Measurements from ENCODE around the gene TMEM132C.
"Not testable (repeated sequence)": the region's sequence is repeated elsewhere in the genome, so short reads cannot be mapped to it uniquely, and the experiment has no call there.

Gene TMEM132C

DNA sequence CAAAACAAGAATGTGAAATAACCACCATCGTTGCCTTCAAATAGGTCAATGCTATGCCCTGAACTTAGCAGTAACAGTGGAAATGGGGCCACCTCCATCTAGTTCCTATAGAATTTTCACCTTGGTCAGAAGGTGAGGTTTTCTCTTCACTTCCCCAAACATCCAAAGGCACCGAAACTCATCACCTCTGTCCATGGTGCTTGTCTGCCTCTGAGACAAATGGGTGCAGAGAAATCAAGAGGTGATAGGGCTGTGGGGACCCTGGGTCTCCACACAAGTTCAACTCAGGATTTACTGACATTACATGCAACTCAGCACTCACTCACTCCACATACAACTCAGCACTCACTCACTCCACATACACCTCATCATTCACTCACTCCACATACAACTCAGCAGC, 26.2 kb upstream of the TMEM132C start:
- Histone ChIP-seq H3K27me3 (replicated peaks) (no peaks in the 10 kb centered on the region), H3K36me3 (replicated peaks) (no peaks in the 10 kb centered on the region), H3K27ac (no peak overlapping the region), H3K4me3 (ENCODE audit: low read depth, low read length) (no peak overlapping the region)
- TF ChIP-seq, protein P1, sequence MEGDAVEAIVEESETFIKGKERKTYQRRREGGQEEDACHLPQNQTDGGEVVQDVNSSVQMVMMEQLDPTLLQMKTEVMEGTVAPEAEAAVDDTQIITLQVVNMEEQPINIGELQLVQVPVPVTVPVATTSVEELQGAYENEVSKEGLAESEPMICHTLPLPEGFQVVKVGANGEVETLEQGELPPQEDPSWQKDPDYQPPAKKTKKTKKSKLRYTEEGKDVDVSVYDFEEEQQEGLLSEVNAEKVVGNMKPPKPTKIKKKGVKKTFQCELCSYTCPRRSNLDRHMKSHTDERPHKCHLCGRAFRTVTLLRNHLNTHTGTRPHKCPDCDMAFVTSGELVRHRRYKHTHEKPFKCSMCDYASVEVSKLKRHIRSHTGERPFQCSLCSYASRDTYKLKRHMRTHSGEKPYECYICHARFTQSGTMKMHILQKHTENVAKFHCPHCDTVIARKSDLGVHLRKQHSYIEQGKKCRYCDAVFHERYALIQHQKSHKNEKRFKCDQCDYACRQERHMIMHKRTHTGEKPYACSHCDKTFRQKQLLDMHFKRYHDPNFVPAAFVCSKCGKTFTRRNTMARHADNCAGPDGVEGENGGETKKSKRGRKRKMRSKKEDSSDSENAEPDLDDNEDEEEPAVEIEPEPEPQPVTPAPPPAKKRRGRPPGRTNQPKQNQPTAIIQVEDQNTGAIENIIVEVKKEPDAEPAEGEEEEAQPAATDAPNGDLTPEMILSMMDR (IDR thresholded peaks at IDR 0.05; ENCODE audit: low read depth, low read length, missing control alignments): no peak
- in situ Hi-C loops (cut with HindIII; ENCODE audit: low pct_ligation_motif_present, low sequenced_read_pairs): no loop called here
- DNase-seq: no peak

DNA sequence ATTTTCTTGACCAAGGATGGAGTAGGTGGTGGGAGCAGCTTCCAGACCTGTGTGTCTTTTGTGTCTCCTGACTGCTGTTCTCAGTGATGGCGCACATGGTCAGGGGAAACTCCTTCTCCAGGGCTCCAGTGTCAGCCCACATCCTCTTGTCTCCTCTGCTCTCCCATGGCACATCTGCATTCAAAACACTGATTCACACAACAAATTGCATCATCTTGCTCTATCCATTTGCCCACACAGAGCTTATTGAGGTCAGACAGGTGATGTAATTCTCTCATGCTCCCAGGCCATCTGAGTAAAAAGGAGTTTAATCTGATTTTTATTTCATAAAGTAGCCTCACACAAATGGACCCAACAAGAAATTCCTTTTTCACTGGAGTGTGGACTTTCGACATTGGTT, 21.8 kb upstream of the TMEM132C start:
- Histone ChIP-seq H3K36me3 (replicated peaks) (no peaks in the 10 kb centered on the region), H3K27me3 (replicated peaks) (no peaks in the 10 kb centered on the region), H3K4me3 (ENCODE audit: low read depth, low read length) (no peak overlapping the region), H3K27ac (no peak overlapping the region)
- in situ Hi-C loops (cut with HindIII; ENCODE audit: low pct_ligation_motif_present, low sequenced_read_pairs): no loop called here
- TF ChIP-seq, protein P1 (IDR thresholded peaks at IDR 0.05; ENCODE audit: low read depth, low read length, missing control alignments): no peak
- no peak for DNase-seq

DNA sequence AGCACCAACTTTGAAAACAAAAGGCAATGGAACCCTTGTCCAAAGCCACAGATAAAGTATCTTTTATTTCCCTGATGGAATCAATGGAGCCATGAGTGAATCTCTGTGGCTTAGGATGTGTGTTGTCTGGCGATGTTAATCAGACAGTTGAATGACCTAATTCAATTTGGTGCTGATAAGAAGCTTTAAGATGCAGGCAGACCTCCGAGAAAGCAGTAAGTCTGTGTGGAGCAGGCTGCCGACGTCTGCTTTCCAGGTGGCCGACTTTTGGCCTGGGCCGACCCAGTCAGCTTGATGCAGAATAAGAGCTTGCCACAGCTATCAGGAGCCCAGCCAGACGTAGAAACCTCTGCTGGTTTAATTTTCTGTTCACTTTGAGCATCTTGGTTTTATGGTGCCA, 21.1 kb upstream of the TMEM132C start:
- no peaks in the 10 kb centered on the region for H3K36me3 ChIP-seq (replicated peaks)
- DNase-seq: no peak
- no peak overlapping the region for H3K4me3 ChIP-seq (ENCODE audit: low read depth, low read length)
- no peak overlapping the region for H3K27ac ChIP-seq
- in situ Hi-C loops (cut with HindIII; ENCODE audit: low pct_ligation_motif_present, low sequenced_read_pairs): no loop called here
- TF ChIP-seq, protein P1 (IDR thresholded peaks at IDR 0.05; ENCODE audit: low read depth, low read length, missing control alignments): no peak
- no peaks in the 10 kb centered on the region for H3K27me3 ChIP-seq (replicated peaks)

DNA sequence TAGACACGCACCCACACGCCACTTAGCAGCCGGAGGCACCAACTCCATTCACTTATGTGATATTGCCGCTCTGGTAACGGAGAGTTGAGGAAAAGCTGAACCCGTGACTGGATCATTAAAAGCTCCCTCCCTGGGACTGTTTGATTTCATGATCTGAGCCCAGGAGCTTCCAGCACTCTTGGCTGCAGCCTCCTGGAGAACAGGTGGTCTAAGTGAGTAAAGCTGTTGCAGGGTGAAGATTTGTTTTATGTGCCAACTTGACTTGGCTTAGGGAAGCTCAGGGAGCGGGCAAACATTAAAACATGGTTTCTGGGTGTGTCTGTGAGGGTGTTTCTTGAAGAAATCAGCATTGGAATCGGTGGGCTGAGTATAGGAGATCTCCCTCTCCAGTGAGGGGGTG, 16.9 kb upstream of the TMEM132C start:
- no peak for DNase-seq
- no peak overlapping the region for H3K27ac ChIP-seq
- no peak overlapping the region for H3K4me3 ChIP-seq (ENCODE audit: low read depth, low read length)
- in situ Hi-C loops (cut with HindIII; ENCODE audit: low pct_ligation_motif_present, low sequenced_read_pairs): no loop called here
- TF ChIP-seq, protein P1 (IDR thresholded peaks at IDR 0.05; ENCODE audit: low read depth, low read length, missing control alignments): no peak
- H3K27me3 ChIP-seq (replicated peaks): no peaks in the 10 kb centered on the region
- H3K36me3 ChIP-seq (replicated peaks): no peaks in the 10 kb centered on the region

DNA sequence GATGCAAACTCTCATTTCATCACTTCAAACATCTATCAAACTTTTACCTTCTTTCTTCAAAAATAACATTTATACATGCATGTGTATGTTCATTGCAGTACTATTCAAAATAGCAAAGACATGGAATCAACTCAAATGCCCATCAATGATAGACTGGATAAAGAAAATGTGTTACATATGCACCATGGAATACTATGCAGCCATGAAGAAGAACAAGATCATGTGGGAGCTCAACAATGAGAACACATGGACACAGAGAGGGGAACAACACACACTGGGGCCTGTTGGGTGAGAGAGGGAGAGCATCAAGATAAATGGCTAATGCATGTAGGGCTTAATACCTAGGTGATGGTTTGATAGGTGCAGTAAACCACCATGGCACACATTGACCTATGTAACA, 13.1 kb upstream of the TMEM132C start:
- DNase-seq; H3K27me3 ChIP-seq (replicated peaks); H3K36me3 ChIP-seq (replicated peaks); in situ Hi-C loops (cut with HindIII; ENCODE audit: low pct_ligation_motif_present, low sequenced_read_pairs); H3K27ac ChIP-seq; H3K4me3 ChIP-seq (ENCODE audit: low read depth, low read length): not testable (repeated sequence)

DNA sequence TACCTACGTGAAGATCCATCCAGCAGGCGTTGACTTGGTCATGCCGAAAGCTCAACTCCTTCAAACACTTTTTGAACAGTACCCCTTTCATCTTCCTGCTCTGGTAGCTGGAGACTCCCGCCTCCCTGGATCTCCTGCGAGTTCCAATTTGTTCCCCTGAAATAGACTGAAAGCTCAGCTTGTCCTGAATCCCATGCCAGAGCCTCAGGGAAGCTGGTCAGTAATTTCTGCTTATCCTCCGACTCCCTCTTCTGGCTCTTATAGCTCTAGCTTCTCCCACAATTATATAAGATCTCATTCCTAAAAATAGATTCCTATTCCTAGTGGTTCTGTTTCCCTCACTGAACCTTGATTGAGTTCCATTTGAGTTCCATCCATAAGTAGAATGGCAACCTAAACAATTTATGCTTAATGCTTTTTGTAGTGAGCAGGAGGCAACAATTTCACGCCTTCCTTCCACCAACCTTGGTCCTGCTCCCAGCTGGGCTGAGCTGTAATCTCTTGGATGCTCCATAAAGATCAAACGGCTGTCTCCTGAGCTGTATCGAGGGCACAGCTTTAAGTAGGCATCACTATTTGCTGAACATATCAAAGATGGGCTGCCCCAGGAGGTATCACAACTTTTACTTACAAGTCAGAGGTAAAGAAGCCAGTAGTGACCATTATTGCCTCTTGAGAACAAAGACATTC, 8.0 kb upstream of the TMEM132C start:
- H3K27ac ChIP-seq: no peak overlapping the region
- in situ Hi-C loops (cut with HindIII; ENCODE audit: low pct_ligation_motif_present, low sequenced_read_pairs): no loop called here

More for the DNA sequence above, 8.0 kb upstream of the TMEM132C start:
- TF ChIP-seq, protein P1 (IDR thresholded peaks at IDR 0.05; ENCODE audit: low read depth, low read length, missing control alignments): no peak
- Histone ChIP-seq H3K27me3 (replicated peaks) (no peaks in the 10 kb centered on the region), H3K4me3 (ENCODE audit: low read depth, low read length) (no peak overlapping the region), H3K36me3 (replicated peaks) (no peaks in the 10 kb centered on the region)
- DNase-seq: no peak

Measured in brain microvascular endothelial cell (primary cell).